Measurements from ENCODE around the gene DOCK11.
"Not testable (repeated sequence)": the region's sequence is repeated elsewhere in the genome, so short reads cannot be mapped to it uniquely, and the experiment has no call there.

The DOCK11 gene

DNA sequence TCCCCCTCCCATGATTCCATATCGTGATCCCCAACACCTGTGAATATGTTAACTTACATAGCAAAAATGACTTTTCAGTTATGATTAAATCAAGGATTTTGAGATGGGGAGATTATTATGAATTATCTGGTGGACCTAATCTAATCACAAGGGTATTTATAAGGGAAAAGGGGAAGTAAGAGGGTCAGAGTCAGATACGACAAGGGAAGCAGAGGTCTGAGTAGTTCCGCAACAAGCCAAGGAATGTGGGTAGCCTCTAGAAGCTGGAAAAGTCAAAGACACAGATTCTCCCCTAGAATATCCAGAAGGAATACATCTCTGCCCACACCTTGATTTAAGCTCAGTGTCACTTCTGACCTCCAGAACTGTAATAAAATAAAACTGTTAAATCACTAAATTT lies 230.8 kb downstream of the DOCK11 start:
- DNase-seq (ENCODE audit: extremely low spot score, insufficient read length, low read depth) (no peak), FAIRE-seq (no peak)

DNA sequence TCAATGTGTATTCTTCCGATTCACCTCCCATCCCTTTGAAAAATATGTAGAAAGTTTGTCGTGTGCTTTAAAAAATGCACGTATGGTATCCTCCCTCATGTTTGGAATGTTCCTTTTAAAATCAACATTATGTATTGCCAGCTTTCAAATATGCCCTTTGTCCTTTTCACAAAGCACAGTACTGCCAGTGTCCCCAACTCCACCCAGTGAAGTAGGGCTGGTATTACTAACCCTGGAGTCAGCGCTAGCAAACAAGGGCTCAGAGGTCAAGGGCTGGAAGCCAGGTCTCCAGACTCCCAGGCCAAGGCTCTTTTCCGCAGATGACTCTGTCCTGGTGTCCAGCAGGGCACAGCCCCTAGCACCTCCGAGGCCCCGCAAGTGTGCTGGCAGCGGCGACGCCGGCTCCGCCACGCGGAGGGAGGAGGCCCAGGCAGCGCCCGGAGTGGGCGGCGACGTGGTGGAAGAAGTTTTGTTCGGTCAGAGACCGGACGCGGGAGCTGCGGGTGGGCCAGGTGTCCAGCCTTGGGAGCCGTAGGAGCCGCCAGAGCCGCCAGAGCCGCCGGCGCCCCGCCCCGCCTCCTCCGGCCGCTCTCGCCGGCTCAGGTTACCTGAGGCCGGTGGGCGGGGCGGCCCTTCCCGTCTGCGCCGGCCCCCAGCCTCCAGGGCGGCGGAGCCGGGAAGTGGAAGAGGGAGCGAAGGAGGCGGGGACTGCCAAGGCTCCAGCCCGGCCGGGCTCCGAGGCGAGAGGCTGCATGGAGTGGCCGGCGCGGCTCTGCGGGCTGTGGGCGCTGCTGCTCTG lies 231.5 kb downstream of the DOCK11 start, which contains the start of gene IL13RA1:
TSS of gene IL13RA1 (plus strand) at position 720 of the 799 bp plus-strand sequence. CDS start at position 753, 33 bp downstream.
- no peak for FAIRE-seq
- DNase-seq (ENCODE audit: extremely low spot score, insufficient read length, low read depth): no peak

DNA sequence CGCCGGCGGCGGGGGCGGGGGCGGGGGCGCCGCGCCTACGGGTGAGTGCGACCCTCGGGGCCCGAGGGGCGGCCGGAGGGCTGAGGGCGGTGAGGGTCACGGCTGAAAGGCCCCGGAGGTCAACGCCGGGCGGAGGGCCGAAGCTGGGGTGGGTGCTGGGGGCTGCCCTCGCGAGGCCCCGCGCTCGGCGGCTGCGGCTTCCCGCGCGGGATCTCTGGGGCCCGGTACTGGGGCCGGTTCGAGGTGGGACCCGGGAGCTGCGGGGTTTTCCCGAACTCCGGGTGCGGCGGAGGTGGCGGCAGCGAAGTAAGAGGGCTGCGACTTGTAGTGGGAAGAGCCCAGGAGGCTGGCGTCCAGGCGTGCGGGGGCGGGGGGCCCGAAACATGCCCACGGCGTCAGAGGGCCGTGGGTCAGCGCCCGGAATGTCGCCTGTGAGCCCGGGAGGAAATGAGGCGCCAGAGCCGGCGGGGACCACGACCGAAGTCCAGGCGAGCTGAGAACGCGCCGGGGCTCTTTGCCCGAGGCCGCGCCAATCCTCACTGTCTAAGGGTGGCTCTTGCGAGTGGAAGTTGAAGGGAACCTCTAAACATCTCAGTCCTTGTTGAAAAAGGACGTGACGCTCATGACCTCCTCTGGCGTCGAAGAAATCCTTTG lies 232.2 kb downstream of the DOCK11 start:
- DNase-seq (ENCODE audit: extremely low spot score, insufficient read length, low read depth) (no peak), FAIRE-seq (no peak)

DNA sequence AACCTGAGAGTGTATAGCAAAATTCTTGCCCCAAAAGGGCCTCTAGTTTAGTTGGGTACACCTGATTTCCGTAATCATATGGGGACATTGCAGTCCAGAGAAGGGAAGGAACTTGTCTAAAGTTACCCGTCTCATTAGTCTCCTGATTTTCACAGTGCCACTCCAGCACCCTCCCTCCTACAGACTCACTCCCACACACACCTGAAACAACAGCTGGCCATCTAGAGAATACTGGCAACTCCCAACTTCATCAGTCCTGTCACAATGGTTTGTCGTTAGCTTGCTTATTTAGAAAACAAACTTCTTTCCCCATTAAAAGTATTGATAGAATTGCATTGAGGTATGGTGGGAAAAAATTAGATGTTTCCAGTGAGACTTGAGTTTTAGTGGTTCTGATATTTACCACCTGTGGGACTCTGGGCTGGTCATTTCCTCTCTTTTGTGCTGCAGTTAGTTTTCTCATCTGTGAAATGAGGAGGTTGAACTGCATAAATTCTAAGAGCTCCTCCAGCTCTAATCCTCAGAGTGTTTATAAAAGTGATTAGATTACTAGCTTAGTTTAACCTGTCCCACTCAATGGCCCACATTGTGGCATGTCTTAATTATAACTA lies 233.5 kb downstream of the DOCK11 start:
- FAIRE-seq (no peak), DNase-seq (ENCODE audit: extremely low spot score, insufficient read length, low read depth) (no peak)

DNA sequence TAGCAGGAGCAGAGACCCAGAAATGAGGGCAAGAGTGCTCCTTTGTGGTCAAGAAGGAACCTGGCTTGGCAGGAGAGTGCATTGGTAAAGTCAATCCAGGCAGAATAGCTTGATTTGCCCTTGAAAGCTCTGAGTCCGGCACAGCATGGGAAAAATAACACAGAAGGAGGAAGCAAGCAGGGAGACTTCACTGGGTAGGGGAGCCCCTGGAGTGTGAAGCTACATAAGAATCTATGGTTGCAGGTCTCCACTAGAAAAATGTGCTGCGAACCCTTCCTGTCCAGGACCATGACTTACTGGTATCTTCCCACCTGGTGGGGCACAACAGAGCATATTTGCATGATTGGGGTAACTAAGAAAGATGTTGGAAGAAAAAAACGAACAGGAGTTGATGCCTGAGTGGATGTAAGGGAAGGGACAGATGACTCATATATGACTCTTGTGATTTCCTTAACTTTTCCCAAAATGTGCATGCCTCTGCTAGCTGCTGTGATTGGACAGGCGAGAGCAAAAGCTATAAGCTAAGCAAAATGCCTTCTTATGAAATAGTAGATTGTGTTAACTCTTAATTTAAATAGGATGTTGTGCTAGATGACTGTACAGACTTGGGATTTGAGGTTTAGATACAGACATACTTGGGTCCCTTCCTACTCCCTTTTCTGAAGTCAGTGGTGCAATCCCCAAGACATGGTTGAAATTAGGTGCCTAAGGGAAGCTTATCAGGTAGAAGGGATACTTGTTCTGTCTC lies 235.1 kb downstream of the DOCK11 start:
- DNase-seq (ENCODE audit: extremely low spot score, insufficient read length, low read depth) (no peak), FAIRE-seq (no peak)

DNA sequence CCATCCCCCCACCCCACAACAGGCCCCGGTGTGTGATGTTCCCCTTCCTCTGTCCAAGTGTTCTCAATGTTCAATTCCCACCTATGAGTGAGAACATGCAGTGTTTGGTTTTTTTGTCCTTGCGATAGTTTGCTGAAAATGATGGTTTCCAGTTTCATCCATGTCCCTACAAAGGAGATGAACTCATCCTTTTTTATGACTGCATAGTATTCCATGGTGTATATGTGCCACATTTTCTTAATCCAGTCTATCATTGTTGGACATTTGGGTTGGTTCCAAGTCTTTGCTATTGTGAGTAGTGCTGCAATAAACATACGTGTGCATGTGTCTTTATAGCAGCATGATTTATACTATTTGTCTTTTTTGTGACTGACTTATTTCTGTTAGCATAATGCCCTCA lies 236.9 kb downstream of the DOCK11 start:
- DNase-seq (ENCODE audit: extremely low spot score, insufficient read length, low read depth); FAIRE-seq: not testable (repeated sequence)

DNA sequence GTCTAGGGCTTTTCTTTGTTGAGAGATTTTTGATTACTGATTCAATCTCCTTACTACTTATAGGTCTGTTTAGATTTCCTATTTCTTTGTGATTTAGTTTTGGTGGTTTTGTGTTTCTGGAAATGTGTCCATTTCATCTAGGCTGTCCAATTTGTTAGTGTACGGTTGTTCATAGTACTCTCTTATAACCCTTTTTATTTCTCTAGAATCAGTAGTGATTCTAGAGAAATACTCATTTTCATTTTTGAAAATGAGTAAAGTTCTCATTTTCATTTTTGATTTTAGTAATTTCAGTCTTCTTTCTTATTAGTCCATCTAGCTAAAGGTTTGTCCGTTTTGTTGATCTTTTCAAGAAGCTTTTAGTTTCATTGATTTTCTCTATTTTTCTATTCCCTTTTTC lies 239.3 kb downstream of the DOCK11 start:
- DNase-seq (ENCODE audit: extremely low spot score, insufficient read length, low read depth) (no peak), FAIRE-seq (no peak)

All from GM18507 (cell line).